NCI-H82 treated with DMSO at 0.1 percent for 48 hours (cell line): ENCODE measurements around the gene LRBA.
A peak's percentile ranks its signal among the peaks of the same experiment; 100 is the strongest.
"Not testable (repeated sequence)": the region's sequence is repeated elsewhere in the genome, so short reads cannot be mapped to it uniquely, and the experiment has no call there.

ENCODE experiments used
- DNase-seq: peaks from one replicate; lab custom pipeline; 2025; ENCODE audit not compliant: unreplicated experiment; lab: John Stamatoyannopoulos, UW

The LRBA gene

DNA sequence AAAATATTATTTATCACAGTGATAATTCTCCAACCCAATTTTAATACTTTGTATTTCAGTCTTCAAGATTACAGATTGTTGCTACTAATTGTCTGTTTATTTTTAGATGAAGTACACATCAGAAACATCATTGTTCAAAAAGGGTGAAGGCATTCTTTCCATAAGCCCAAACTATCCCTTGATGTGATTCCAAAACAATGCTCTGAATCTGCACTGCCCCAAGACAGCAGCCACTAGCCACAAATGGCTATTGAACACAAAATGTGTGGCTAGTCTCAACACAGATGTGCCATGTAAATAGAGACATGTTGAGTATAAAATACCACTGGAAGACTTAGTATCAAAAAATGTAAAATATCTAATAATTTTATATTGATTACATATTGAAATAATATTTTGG lies 583.9 kb downstream of the LRBA start:
- no peak for DNase-seq

DNA sequence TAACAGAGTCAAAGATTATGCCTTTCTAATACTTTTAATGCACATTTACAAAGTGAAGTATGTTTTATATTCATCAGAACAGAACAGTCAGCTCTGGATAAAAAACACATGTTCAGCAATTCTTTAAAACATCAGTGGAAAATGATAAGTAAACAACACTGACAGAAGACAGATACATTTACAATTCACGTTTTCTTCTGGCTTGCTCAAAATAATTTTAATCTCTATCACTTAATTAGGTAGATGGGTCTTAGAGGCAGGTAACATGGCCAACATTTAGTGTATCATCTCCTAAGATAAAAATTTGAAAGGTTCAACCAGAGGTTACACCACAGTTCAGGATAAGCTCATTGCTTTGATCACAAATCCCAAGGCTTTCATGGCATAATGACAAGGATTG lies 589.9 kb downstream of the LRBA start:
- no peak for DNase-seq

DNA sequence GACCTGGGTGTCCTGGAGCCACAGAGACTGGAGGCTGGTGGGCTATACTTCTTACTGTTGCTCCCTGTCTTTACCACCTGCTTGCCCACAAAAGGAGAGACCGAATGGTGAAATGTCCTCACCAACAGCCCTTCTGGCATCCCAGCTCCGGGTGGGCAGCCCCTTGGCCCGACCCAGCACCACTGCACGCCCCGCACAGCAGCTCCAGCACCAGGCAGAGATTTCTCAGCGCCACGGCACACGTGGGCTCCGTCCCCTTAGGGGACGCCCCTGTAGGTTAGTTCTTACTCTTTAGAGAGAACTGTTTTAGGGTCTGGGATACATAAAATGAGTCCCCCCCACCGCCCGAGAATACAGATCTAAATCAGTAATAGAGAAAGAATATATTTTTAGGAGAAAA lies 591.6 kb downstream of the LRBA start:
- no peak for DNase-seq

DNA sequence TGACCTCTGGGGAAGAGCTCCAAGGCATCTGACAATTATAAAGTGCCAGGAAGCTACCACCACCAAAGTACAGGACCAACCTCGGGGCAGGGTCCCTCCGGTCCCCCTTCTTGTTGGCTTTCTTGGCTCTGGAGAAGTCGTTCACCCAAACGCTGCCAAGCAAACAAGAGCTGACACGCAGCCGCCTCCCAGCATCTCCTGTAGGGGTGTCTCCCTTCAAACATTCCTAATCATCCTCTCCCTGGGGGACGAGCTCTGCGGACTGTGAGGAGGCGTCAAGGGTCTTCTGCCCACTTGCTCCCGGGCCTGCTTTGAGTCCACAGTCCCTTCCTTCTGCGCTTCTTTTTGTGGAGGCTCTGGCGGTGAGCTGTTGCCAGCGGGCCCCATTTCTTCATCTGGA lies 592.0 kb downstream of the LRBA start:
- no peak for DNase-seq

DNA sequence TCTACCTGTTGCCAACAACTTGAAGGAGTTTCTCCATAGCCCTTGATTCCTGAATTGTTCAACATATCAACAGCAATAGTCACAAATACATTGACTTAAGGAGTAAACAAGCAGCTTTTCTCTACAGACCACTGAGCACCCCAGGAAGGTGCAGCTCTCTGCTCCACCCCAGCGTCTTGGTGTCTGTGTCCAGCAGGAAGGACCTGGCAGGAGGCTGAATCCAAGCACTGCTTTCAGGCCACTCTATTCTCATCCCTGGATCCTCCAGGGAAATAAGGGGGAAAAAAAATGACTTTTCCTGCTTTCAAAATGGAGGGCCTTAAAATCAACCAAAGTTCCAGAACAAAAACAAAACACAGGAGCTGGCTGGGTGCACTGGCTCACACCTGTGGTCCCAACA lies 593.5 kb downstream of the LRBA start:
- no peak for DNase-seq

DNA sequence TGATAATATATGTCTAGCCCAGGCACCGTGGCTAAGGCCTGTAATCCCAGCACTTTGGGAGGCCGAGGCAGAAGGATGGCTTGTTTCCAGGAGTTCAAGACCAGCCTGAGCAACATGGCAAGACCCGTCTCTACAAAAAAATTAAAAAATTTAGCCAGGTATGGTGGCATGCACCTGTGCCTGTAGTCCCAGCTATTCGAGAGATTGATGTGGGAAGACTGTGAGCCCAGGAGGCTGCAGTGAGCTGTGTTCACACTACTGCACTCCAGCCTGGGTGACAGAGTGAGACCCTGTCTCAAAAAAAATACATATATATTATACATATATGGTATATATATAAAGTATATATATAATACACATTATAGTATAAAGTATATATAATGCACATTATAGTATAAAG lies 595.1 kb downstream of the LRBA start:
- DNase-seq, result no peak

DNA sequence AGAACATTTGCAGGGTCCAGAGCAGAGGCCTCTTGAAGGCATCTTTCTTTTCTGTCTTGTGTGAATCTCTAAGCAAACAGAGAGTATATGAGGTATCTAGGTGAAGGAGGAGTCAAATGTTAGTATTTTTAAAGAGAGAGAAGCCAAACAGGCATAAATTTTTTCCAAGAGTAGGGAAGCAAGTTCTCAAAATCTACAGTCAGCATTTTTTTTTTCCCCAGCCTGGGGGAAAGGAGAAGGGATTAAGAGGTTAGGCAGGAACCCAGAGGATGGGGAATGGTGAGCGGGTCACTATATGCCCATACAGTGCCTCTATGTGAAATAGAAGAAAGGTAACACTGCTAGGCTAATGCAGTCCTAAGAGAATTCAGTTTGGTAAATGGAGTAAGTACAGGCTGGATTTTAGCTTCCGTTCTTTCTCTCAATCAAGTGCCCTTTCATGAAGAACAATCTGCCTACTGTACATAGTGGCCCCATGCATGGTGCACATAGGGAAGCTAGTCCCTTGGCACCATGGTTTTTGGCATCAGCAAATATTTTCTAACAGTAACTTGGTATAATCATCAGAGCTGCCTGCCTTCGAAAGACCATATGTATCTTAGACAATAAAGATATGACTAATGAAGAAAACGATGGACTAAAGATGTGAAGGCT lies 596.2 kb downstream of the LRBA start:
- DNase-seq, result peak; percentile 53

DNA sequence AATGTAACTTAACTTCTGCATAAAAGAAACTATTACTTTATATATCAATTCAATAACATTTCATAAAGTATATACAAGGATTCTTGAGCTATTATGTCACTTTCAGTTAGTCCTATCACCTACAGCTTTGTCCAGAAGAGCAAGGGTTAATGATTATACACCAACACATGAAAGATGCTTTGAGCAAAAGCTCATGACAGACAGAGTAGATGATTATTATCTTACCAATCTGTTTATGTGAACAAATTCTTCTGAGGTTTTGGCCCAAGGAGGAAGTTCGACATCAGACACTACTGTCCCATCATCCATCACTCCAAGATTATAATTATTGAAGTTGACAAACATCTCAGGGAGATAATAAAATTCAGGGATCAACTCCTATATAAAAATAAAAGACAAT lies 599.9 kb downstream of the LRBA start:
- DNase-seq, result no peak

DNA sequence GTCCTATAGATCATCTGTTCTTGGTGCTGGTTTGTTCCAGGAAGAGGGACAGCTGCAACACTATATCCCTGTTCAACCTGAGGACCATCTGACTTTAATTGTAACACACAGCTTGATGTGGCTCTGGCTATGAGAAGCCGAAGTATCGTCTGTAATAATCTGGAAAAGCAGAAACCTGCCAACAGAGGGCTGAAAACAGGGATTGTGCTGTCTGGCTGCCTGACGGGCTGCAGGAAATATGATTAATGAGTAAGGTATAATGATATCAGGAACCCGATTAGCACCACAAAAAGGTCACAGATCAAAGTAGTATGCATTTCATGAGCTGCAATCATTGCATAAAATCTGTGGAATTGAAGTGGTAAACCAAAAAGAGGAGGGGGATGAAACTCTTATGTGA lies 603.6 kb downstream of the LRBA start:
- peak; percentile 51 for DNase-seq

DNA sequence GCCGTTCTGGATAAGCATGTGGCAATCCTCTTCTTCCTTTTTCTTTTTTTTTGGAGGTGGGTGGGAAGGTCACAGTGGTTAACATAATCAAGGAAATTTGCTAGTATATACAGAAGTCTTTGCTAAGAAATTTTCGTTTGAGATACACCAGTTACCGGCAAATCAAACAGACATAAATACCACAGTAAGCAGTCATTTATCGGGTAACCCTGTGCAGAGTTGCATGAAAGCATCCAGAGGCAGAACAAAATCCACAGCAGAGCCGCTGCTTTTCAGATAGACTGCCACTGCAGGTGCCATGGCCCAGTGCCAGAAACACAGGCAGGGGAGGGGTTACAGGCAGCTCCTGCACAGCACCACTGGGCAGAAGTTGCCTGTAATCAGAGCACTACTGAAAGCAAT lies 612.2 kb downstream of the LRBA start:
- peak; percentile 5 for DNase-seq

DNA sequence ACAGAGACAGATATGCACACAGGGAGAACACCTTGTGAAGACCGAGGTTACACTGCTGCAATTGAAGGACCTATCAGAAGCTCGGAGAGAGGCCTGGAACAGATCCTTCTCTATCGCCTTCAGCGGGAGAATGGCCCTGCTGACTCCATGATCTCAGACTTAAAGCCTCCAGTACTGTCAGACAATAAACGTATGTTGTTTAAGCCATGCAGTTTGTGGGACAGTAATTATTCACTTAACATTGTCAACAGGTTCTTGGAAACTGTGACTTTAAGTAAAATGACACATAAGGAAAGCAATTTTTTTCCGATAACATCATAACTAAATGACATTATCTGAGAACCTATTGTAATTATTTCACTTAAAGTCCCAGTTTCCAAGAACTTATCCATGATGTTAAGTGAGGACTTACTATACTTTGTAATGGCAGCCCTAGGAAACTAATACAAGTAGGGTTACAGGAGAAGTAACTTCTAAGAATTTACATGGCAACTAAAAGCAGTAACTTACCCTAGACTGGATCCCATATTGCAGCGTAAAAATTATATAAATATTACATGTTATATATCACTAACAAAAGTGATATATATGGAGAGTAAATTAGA lies 613.9 kb downstream of the LRBA start:
- no peak for DNase-seq

DNA sequence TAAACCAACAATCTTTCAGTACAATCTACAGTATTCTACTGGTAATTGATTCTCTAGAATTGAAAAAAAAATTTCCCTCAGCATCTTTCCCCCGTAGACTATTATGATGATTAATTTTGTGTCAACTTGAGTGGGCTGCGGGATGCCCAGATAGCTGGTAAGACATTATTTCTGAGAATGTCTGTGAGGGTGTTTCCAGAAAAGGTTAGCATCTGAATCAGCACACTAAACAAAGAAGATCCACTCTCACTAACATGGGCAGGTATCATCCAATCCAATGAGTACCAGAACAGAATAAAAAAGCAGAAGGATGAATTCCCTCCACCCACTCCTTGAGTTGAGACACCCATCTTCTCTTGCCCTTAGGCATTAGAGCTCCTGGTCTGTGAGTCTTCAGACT lies 619.2 kb downstream of the LRBA start:
- no peak for DNase-seq

DNA sequence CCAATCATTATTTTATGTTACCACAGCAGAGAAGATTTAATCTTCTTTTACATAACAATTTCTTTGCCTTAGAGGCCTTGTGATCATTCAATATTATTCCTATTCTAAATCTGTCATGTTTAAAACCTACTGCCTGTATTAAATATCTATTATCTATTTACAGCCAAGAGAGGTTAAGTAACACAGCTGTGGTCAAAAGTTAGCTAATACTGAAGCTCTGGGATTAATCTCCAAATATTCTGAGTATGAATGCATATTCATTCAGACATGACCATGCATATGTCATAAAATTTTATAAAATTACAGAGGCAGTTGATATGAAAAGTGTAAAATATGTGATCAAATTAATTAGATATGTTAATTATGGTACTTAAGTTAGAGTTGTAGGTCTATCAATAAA lies 621.0 kb downstream of the LRBA start:
- DNase-seq, result no peak

DNA sequence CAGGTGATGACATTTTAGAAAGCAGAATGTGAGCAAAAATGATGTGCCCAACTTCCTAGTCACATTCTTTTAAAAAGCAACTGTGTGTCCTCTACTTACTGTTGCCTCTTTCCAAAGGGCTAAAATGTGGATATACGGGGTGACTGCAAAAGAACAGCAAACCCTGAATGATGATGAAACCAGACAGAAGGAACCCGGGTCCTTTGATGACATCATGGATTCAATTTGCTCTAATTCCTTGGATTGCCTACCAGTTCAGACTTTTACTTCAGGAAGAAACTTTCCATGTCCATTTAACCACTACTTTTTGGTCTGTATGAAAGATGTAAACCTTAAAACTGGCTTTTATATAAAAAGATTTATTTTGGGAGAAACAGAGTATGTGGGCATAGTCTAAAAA lies 624.0 kb downstream of the LRBA start:
- no peak for DNase-seq

DNA sequence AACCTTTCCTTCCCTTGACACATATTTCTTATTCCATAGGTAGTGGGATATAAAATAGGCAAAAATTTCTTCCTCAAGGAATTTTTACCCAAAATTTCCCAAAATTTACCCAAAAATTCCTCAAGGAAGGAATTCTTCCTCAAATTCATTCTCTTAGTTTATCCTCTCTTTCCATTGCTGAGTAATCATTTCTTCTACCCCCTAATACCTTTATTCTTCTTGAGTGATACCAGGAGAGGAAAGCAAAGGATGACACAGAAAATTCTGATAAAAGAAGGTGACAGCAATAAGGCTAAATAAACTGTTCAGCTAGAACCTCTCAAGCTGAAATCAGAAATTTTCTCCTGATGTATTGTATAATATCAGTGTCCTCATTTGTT lies 624.6 kb downstream of the LRBA start:
- DNase-seq, result no peak

DNA sequence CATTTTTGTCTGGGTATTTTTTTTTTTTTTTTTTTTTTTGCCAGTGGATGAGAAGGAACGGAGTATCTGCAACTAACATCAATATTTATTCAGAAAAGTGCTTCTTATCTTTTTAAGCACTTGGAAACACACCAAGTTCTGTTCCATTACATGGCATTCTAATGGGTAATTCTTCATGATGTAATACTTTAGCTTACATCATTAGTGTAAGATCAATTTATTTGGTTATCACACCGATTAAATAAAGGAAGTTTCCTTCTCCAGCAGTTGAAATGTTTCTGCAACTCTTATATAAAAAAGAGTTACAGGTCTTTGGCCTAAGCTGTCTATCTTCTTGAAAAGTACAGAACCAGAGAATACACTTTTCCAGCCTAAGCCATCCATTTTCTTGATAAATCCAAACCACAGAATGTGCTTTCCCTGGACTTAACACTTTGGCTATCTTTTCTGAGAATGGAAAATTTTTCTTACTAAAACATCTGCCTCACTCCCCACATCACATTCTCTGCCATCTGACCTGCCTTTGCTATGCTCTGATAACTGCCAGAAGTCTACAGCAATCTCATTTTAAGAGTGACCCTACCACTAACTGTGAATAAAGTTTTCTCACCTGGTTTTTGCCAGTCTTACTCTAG lies 625.1 kb downstream of the LRBA start:
- no peak for DNase-seq

DNA sequence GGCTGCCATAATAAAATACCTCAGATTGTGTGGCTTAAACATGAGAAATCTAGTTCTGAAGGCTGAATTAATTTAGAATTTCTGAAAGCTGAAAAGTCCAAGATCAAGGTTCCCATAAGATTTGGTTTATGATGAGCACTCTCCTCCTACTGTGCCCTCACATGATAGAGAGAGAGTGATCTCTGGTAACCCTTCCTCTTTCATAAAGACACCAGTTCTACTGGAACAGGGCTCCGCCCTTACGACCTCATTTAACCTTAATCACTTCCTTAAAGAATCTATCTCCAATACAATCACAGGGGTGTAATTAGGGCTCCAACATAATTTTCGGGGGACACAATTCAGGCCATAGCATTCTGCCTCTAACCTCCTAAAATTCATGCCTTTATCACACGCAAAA lies 627.1 kb downstream of the LRBA start:
- DNase-seq, result no peak

DNA sequence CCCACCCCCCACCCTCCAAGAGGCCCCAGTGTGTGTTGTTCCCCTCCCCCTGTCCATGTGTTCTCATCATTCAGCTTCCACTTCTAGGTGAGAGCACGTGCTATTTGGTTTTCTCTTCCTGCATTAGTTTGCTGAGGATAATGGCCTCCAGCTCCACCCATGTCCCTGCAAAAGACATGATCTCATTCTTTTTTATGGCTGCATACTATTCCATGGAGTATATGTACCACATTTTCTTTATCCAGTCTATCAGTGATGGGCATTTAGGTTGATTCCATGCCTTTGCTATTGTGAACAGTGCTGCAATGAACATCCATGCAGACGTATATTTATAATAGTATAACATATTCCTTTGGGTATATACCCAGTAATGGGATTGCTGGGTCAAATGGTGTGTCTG lies 628.7 kb downstream of the LRBA start:
- not testable (repeated sequence) for DNase-seq

DNA sequence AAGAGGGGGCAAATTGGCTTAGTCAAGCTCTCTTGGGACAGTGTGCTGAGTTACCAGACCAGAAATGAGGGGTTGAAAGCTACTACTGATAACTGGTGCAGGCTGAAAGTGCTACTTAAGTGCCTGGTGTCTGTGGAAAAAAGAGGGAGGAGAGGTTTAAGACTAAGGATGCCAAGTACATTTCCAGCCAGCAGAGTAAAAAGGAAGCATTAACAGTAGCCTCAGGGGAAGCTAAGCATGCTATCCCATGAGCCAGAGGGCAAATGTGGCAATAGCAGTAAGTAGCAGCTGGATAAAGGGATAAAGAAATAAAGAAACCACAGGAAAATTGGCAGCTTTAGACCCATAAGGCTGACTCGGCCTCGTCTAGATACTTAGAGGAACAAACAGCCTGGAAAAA lies 629.5 kb downstream of the LRBA start:
- peak; percentile 91 for DNase-seq

DNA sequence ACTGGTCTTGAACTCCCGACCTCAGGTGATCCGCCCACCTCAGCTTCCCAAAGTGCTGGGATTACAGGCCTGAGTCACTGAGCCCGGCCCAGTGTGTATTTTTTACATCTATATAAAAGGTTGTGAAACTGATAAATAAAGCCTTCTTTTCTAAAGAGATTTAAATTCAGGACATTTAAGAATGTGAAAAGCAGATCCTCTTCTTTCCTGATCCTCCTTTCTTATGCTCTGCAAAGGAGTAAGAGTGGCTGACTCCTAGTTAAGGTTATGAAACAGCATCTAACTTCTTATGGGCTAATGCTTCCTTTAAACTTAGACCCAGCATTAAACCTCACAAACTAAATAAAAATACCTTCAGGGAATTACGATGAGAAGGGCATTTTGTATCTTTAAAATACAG lies 630.8 kb downstream of the LRBA start:
- no peak for DNase-seq

DNA sequence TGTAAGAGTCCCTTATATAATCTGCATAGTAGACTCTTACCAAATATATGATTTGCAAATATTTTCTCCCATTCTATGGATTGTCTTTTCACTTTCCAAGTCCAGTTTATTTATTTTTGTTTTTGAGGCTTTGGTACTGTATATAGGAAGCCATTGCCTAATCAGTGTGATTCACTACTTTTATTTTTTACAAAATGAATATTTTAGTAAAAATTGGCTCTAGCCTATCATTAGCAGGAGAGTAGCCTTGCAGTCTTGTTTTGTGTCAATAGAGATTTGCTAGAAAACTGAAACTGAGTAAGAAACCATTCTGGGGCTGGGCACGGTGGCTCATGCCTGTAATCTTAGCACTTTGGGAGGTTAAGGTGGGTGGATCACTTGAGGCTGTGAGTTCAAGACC lies 633.1 kb downstream of the LRBA start:
- DNase-seq, result no peak

DNA sequence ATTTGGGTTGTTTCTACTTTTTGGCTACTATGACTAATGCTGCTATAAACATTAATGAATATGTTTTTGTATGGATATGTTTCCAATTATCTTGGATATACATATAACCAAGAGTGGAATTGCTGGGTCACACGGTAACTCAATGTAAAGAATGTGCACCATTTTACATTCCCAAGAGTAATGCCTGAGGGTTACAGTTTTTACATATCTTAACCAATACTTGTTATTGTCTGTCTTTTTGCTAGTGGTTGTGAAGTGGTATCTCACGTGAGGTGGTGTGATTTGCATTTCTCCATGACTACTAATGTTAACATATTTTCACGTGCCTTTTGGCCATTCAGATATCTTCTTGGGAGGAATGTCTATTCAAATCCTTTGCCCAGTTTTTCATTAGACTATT lies 633.5 kb downstream of the LRBA start:
- DNase-seq, result no peak

DNA sequence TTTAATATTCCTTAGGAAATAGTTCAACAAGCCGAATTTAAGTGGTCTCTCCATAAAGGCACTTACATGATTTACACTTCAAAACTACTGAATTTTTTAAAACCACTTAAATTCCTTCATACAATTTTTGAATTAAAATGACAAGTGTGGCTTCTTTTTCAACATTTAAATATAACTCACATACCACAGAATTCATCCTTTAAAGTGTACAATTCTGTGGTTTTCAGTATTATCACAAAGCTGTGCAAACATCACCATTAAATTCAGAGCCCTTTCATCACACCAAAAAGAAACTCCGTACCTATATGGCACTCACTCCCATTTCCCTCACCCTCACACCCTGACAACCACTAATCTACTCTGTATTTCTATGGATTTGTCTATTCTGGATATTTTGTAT lies 634.0 kb downstream of the LRBA start:
- no peak for DNase-seq
